Middle frontal gyrus (tissue), 1 donor: ENCODE data around the gene MACROD2.

ENCODE experiments used
- DNase-seq: peaks from one replicate; pipeline ENCODE4 v3.0.0-alpha.2; 2015; ENCODE audit warnings: low spot score; ENCODE audit errors: extremely low spot score

MACROD2 gene

GRCh38 chr20:15917283-15917682 is 1922.0 kb downstream of the MACROD2 start:
- DNase-seq, result no peak

GRCh38 chr20:15918631-15919030 is 1923.3 kb downstream of the MACROD2 start:
- no peak for DNase-seq

- no peak for DNase-seq
Measured at GRCh38 chr20:15919118-15919517, 1923.8 kb downstream of the MACROD2 start.

GRCh38 chr20:15921930-15922329 is 1926.6 kb downstream of the MACROD2 start:
- no peak for DNase-seq

GRCh38 chr20:15922556-15922955 is 1927.2 kb downstream of the MACROD2 start:
- no peak for DNase-seq

GRCh38 chr20:15923030-15923776 is 1927.9 kb downstream of the MACROD2 start:
- no peak for DNase-seq

GRCh38 chr20:15924556-15924955 is 1929.2 kb downstream of the MACROD2 start:
- no peak for DNase-seq

GRCh38 chr20:15925376-15925775 is 1930.1 kb downstream of the MACROD2 start:
- no peak for DNase-seq

- no peak for DNase-seq
Measured at GRCh38 chr20:15927893-15928650, 1932.8 kb downstream of the MACROD2 start.

GRCh38 chr20:15928946-15929345 is 1933.6 kb downstream of the MACROD2 start:
- DNase-seq, result no peak

- peak; percentile 32 for DNase-seq
Measured at GRCh38 chr20:15930311-15931305, 1935.3 kb downstream of the MACROD2 start.

- no peak for DNase-seq
Measured at GRCh38 chr20:15931897-15932296, 1936.6 kb downstream of the MACROD2 start.

- no peak for DNase-seq
Measured at GRCh38 chr20:15937179-15937578, 1941.9 kb downstream of the MACROD2 start.

GRCh38 chr20:15938847-15939246 is 1943.5 kb downstream of the MACROD2 start:
- no peak for DNase-seq

- no peak for DNase-seq
Measured at GRCh38 chr20:15940127-15940526, 1944.8 kb downstream of the MACROD2 start.

GRCh38 chr20:15942130-15942529 is 1946.8 kb downstream of the MACROD2 start:
- no peak for DNase-seq

GRCh38 chr20:15945289-15945688 is 1950.0 kb downstream of the MACROD2 start:
- no peak for DNase-seq

- no peak for DNase-seq
Measured at GRCh38 chr20:15949391-15949790, 1954.1 kb downstream of the MACROD2 start.

- no peak for DNase-seq
Measured at GRCh38 chr20:15951658-15952057, 1956.3 kb downstream of the MACROD2 start.

- no peak for DNase-seq
Measured at GRCh38 chr20:15958142-15958541, 1962.8 kb downstream of the MACROD2 start.

GRCh38 chr20:15965165-15965564 is 1969.8 kb downstream of the MACROD2 start:
- DNase-seq, result no peak
